Measurements from ENCODE around the gene PDLIM1.
A peak's percentile ranks its signal among the peaks of the same experiment; 100 is the strongest.

The PDLIM1 gene

DNA sequence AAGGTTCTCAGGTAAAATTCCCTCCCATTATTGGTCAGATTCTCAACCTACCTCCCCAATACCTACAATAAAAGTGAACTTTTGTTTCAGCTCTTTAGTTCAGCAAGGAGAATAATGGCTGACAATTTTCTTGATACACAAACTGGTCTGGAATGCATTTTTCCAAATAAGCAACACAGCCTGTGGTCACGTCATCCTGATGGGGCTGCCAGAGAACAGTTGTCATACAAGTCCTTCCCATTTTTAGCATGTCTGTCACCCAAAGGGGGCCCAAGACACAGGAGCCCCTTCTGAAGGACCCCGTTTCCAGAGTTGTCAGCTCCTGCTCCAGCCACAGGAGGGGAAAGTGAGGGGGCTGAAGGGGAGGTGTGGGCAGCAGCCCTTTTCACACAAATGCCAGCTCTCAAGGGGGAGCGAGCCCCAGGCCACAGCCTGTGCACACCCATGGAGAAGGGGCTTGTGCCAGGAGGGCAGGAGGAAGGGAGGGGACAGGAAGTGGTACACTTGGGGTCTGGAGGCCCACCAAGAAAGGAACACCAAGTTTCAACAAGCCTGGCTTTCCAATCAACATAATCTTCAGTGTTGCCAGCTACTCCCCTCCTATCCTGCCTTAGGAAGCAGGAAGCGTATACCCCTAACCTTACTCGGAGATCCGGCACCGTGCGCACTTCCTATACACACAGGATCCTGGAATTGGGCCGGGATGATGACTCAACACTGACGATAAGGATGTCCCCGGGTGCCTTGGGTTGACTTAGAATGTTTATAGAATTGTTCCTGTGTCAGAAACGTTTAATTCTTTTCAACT is 43.4 kb upstream of the PDLIM1 start:
- no peak overlapping the region for H3K4me3 ChIP-seq (replicated peaks; ENCODE audit: low read depth, low read length)
- no peak for TF ChIP-seq CTCF (IDR thresholded peaks at IDR 0.05; ENCODE audit: low read depth, low read length, missing control alignments)
- peak; percentile 63 for DNase-seq (ENCODE audit: extremely low read depth, low read depth)

DNA sequence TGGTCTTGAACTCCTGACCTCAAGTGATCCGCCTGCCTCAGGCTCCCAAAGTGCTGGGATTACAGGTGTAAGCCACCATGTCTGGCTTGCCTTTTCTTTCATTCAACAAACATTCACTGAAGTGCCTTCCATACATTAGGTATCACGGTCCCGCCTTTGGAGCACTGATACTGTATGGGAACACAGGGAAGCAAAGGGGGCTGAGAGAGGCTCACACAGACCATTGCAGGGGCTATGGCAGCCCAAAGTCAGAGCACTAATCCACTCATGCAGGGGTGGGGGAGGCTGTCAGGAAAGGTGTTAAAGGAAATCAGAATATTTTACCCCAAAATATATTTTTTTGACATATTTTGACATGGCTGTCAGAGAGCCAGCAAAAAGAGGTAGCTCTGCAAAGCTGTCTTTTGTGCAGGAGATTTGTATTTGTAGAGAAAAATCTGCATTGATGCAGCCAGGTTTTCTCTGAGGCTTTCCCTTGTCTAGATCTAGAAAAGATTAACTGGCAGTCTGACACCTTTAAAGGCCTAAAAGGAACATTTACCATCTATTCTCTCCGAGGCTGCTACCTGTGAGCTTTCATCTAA is 42.0 kb upstream of the PDLIM1 start:
- DNase-seq (ENCODE audit: extremely low read depth, low read depth) = no peak
- no peak for TF ChIP-seq CTCF (IDR thresholded peaks at IDR 0.05; ENCODE audit: low read depth, low read length, missing control alignments)
- H3K4me3 ChIP-seq (replicated peaks; ENCODE audit: low read depth, low read length) = no peak overlapping the region

- TF ChIP-seq CTCF (IDR thresholded peaks at IDR 0.05; ENCODE audit: low read depth, low read length, missing control alignments) = no peak
- H3K4me3 ChIP-seq (replicated peaks; ENCODE audit: low read depth, low read length) = no peak overlapping the region
- no peak for DNase-seq (ENCODE audit: extremely low read depth, low read depth)
These were observed 40.9 kb upstream of the PDLIM1 start for GRCh38 chr10:95331596-95332130.

- no peak for DNase-seq (ENCODE audit: extremely low read depth, low read depth)
- no peak for TF ChIP-seq CTCF (IDR thresholded peaks at IDR 0.05; ENCODE audit: low read depth, low read length, missing control alignments)
- H3K4me3 ChIP-seq (replicated peaks; ENCODE audit: low read depth, low read length) = no peak overlapping the region
These were observed 40.2 kb upstream of the PDLIM1 start for GRCh38 chr10:95330966-95331453.

DNA sequence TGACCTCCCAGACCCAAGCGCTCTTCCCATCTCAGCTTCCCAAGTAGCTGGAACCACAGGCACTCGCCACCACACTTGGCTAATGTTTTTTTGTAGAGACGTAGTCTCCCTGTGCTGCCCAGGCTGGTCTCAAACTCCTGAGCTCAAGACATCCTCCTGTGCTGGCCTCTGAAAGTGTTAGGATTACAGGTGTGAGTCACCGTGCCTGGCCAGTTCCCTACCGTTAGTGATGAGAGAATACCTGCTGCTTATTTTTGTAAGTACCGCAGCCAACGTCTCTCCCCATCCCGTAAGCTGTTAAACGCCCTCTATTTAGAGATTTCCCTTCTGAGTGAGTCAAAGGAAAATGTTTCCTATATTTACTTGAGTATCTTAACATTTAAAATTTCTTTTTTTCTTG is 38.5 kb upstream of the PDLIM1 start:
- TF ChIP-seq CTCF (IDR thresholded peaks at IDR 0.05; ENCODE audit: low read depth, low read length, missing control alignments) = no peak
- no peak for DNase-seq (ENCODE audit: extremely low read depth, low read depth)
- no peak overlapping the region for H3K4me3 ChIP-seq (replicated peaks; ENCODE audit: low read depth, low read length)

- TF ChIP-seq CTCF (IDR thresholded peaks at IDR 0.05; ENCODE audit: low read depth, low read length, missing control alignments) = no peak
- DNase-seq (ENCODE audit: extremely low read depth, low read depth) = no peak
- H3K4me3 ChIP-seq (replicated peaks; ENCODE audit: low read depth, low read length) = no peak overlapping the region
These were observed 37.2 kb upstream of the PDLIM1 start for GRCh38 chr10:95328013-95328412.

Data from HFF-Myc (cell line).